ENCODE measurements around the gene PPP4R4.

DNA sequence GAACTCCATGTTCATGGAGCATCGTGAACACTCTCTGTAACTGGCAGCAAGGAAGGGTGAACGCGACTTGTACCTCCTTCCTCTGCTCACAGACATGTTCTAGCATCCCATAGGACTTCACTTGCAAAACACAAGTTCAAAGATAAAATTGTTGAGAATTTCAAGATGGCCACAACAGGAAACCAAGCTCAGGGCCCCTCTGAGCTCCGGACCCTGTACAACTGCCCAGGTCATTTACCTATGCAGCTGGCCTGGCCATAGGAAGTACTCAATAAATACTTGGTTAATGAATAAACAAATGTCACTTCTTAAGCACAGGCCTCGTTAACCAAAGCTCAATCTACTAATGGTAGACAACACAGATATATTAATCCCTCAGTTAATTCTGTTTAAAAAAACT is 11.7 kb upstream of the PPP4R4 start:
- TF ChIP-seq, protein P1, sequence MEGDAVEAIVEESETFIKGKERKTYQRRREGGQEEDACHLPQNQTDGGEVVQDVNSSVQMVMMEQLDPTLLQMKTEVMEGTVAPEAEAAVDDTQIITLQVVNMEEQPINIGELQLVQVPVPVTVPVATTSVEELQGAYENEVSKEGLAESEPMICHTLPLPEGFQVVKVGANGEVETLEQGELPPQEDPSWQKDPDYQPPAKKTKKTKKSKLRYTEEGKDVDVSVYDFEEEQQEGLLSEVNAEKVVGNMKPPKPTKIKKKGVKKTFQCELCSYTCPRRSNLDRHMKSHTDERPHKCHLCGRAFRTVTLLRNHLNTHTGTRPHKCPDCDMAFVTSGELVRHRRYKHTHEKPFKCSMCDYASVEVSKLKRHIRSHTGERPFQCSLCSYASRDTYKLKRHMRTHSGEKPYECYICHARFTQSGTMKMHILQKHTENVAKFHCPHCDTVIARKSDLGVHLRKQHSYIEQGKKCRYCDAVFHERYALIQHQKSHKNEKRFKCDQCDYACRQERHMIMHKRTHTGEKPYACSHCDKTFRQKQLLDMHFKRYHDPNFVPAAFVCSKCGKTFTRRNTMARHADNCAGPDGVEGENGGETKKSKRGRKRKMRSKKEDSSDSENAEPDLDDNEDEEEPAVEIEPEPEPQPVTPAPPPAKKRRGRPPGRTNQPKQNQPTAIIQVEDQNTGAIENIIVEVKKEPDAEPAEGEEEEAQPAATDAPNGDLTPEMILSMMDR (IDR thresholded peaks at IDR 0.05 in 2 of 3, conservative IDR thresholded peaks at IDR 0.05 in 1 of 3; ENCODE audit: borderline replicate concordance in 1 of 3, insufficient read depth in 1 of 3, low read depth in 2 of 3, low read length in 2 of 3) = no peak
- no peak for TF ChIP-seq EZH2phosphoT487 (IDR thresholded peaks at IDR 0.05; ENCODE audit: borderline replicate concordance)
- TF ChIP-seq, protein P2, sequence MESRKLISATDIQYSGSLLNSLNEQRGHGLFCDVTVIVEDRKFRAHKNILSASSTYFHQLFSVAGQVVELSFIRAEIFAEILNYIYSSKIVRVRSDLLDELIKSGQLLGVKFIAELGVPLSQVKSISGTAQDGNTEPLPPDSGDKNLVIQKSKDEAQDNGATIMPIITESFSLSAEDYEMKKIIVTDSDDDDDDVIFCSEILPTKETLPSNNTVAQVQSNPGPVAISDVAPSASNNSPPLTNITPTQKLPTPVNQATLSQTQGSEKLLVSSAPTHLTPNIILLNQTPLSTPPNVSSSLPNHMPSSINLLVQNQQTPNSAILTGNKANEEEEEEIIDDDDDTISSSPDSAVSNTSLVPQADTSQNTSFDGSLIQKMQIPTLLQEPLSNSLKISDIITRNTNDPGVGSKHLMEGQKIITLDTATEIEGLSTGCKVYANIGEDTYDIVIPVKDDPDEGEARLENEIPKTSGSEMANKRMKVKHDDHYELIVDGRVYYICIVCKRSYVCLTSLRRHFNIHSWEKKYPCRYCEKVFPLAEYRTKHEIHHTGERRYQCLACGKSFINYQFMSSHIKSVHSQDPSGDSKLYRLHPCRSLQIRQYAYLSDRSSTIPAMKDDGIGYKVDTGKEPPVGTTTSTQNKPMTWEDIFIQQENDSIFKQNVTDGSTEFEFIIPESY (IDR thresholded peaks at IDR 0.05; ENCODE audit: extremely low read depth, insufficient replicate concordance, low read length) = no peak
- no peak for TF ChIP-seq POLR2AphosphoS5 (IDR thresholded peaks at IDR 0.05; ENCODE audit: low read depth, low read length)
